DND-41 (cell line): Measurements from ENCODE around the gene GOLGA6L4.
"Not testable (repeated sequence)": the region's sequence is repeated elsewhere in the genome, so short reads cannot be mapped to it uniquely, and the experiment has no call there.

Experiments used
- ATAC-seq: fragments of 200-7000 bp; cut with Tn5 transposase; 3 replicates; pipeline ENCODE4 v1.9.1; 2021; ENCODE audit warnings: low read depth; ENCODE audit not compliant: insufficient read depth
- DNase-seq: peaks from one replicate; pipeline ENCODE4 v3.0.0-alpha.2; 2020
- H2AFZ ChIP-seq: 2 replicates; pipeline ENCODE4 v1.6.0; 2012; ENCODE audit warnings: low read depth, low read length
- H3K27ac ChIP-seq: 2 replicates; pipeline ENCODE4 v1.5.1; 2012; ENCODE audit warnings: low read length, inconsistent platforms
- H3K27me3 ChIP-seq: fragments of 200-600 bp; sonication (generic); 2 replicates; pipeline ENCODE4 v1.6.0; 2012; ENCODE audit warnings: low read length, mild to moderate bottlenecking, inconsistent platforms; ENCODE audit not compliant: insufficient read depth, poor library complexity
- H3K36me3 ChIP-seq: 2 replicates; pipeline ENCODE4 v1.5.1; 2012; ENCODE audit warnings: low read length, inconsistent platforms; ENCODE audit not compliant: insufficient read depth
- H3K4me1 ChIP-seq: 2 replicates; pipeline ENCODE4 v1.5.1; 2012; ENCODE audit warnings: mild to moderate bottlenecking, low read length; ENCODE audit not compliant: insufficient read depth
- H3K4me2 ChIP-seq: 2 replicates; pipeline ENCODE4 v1.6.0; 2012; ENCODE audit warnings: mild to moderate bottlenecking, moderate library complexity, low read length, inconsistent platforms; ENCODE audit not compliant: insufficient read depth
- H3K4me3 ChIP-seq, 2 experiments: fragments of 200-600 bp in 1 of 2; shearing (Covaris generic) in 1 of 2; 2 replicates each; pipeline ENCODE4 v1.5.1; 2012 to 2016; ENCODE audit warnings: inconsistent platforms in 2 of 2, low read length in 2 of 2, mild to moderate bottlenecking in 2 of 2, low read depth in 1 of 2, moderate library complexity in 1 of 2
- H3K79me2 ChIP-seq: 2 replicates; pipeline ENCODE4 v1.6.0; 2012; ENCODE audit warnings: low read length, inconsistent platforms; ENCODE audit not compliant: insufficient read depth
- H3K9ac ChIP-seq: 2 replicates; pipeline ENCODE4 v1.6.0; 2012; ENCODE audit warnings: low read depth, mild to moderate bottlenecking, inconsistent platforms, low read length, moderate library complexity
- H3K9me3 ChIP-seq: 2 replicates; pipeline ENCODE4 v1.5.1; 2012; ENCODE audit warnings: low read length, moderate library complexity, mild to moderate bottlenecking, inconsistent platforms; ENCODE audit not compliant: insufficient read depth, severe bottlenecking
- H4K20me1 ChIP-seq: 2 replicates; pipeline ENCODE4 v1.6.0; 2012; ENCODE audit warnings: low read length; ENCODE audit not compliant: insufficient read depth

GOLGA6L4 gene, protein sequence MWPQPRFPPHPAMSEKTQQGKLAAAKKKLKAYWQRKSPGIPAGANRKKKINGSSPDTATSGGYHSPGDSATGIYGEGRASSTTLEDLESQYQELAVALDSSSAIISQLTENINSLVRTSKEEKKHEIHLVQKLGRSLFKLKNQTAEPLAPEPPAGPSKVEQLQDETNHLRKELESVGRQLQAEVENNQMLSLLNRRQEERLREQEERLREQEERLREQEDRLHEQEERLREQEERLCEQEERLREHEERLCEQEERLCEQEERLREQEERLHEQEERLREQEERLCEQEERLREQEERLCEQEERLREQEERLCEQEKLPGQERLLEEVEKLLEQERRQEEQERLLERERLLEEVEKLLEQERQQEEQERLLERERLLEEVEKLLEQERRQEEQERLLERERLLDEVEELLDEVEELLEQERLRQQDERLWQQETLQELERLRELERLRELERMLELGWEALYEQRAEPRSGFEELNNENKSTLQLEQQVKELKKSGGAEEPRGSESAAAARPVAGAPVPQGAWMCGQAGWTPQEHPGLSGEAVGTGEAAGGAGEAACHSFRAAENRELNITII

DNA sequence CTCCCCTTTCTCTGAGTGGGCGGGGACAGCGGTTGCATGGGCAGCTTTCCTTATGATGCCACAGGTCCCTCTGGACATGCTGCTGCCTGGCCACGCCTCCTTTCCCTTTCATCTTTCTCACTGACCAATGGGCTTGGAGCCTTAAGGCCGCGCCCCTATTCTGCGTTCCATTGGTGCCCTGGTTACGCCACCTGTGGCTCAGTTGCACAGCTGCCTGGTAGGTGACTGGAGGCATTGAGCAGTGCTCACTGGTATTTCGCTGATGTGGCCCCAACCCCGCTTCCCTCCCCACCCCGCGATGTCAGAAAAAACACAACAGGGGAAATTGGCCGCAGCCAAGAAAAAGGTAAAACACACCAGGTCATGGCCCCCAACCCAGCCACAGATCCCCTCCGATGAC, at the start of gene GOLGA6L4:
Gene GOLGA6L4, plus strand, starts transcription at position 201 of the 400 bp plus-strand sequence. Its CDS starts 62 bp downstream, at position 263.
- not testable (repeated sequence) for H3K4me1 ChIP-seq, H3K27me3 ChIP-seq, H3K27ac ChIP-seq, DNase-seq, ATAC-seq, H3K9me3 ChIP-seq, H3K9ac ChIP-seq, H2AFZ ChIP-seq, H3K4me3 ChIP-seq, H3K79me2 ChIP-seq, H3K4me2 ChIP-seq, H3K36me3 ChIP-seq, H4K20me1 ChIP-seq

DNA sequence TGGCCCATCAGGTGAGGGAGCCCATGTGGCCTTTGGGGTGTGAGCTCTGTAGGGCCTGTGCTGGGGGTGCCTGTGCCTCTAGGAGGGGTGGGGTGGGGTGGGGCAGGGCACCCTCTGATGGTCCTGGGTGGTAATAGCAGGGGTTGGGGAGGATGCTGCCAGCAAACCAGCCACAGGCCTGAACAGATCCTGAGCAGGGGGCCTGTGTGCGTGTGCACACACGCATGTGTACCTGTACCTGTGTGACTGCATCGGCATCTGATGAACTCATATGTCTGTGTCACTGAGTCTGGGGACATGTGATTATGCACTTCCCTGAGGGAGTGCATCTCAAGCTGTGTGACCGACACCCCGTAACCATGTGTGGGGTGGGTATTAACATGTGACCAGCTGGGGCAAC, 42.6 kb upstream of the GOLGA6L4 start:
- not testable (repeated sequence) for DNase-seq, H3K27ac ChIP-seq, ATAC-seq, H3K27me3 ChIP-seq, H2AFZ ChIP-seq, H3K79me2 ChIP-seq, H3K4me1 ChIP-seq, H3K4me3 ChIP-seq, H3K36me3 ChIP-seq, H4K20me1 ChIP-seq, H3K9me3 ChIP-seq, H3K9ac ChIP-seq, H3K4me2 ChIP-seq

DNA sequence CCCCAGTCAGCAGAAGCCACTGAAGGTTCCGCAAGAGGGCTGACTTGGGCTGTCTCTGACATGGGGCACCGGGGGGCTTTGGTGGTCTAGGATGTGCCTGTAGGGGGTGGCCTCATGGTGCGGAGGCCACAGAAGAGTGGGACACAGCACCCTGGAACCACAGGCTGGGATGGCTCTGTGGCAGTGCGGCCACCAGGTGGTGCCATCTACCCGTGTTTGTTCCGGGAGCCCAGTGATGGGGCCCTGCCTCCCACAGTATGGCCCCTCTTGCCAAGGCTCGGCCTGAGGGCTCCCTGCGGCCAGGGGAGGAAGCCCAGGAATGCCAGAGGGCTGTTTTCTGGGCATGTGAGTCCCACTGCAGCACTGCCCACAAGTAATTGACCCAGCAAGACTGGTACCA, 40.0 kb upstream of the GOLGA6L4 start:
- not testable (repeated sequence) for H3K9ac ChIP-seq, H3K36me3 ChIP-seq, H3K27ac ChIP-seq, DNase-seq, H3K4me2 ChIP-seq, H4K20me1 ChIP-seq, H3K79me2 ChIP-seq, H3K27me3 ChIP-seq, H3K4me3 ChIP-seq, H3K4me1 ChIP-seq, H3K9me3 ChIP-seq, H2AFZ ChIP-seq
- peak; percentile 85 for ATAC-seq

DNA sequence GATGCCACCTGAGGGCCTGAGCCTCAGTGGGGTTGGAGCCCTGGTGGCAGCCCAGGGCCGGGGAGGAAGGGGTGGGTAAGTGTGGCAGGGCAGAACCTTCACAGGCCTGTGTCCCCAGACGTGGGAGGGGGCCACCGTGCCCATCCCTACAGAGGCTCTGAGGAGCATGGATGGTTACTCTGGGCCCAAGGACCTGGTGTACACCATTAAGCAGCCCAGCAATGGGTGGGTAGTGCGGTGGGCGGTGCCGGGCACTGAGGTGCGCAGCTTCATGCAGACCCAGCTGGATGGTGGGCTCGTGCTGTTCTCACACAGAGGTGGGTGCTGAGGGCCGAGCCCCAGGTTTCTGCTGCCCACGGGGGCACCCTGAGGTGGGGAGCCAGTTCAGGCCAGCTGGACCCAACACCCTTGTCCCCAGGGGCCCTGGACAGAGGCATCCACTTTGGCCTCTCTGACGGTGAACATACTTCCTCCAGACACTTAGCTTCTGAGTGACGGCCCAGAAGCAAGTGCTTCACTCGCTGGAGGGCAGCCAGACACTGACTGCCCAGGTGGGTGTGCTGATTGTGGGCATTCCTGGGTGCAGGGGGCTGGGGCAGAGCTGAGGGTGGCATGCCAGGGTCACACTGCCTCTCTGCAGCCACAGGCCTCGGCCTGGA, 38.9 kb upstream of the GOLGA6L4 start:
- DNase-seq, H3K4me2 ChIP-seq, H3K4me1 ChIP-seq, ATAC-seq, H4K20me1 ChIP-seq, H3K9me3 ChIP-seq, H3K27me3 ChIP-seq, H2AFZ ChIP-seq, H3K79me2 ChIP-seq, H3K9ac ChIP-seq, H3K27ac ChIP-seq, H3K36me3 ChIP-seq, H3K4me3 ChIP-seq: not testable (repeated sequence)

DNA sequence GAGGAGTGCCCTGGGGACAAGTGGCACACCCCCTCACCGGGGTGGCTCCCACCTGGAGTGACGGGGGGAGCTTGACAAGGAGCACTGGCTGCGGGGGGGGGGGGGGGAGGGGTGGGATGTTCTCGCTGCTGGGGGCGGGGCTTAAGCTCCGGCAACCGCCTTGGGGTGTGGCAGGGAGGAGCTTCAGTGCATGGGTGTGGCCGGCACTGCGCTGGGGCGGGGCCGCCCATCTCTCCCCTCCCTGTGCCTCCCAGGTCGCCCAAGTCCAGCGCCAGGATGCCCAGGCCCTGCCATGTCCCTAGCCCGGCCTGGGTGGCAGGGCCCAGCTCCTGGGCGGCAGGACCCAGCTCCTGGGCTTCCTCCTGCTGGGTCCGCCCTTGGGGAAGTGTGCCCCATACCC, 35.7 kb upstream of the GOLGA6L4 start:
- not testable (repeated sequence) for H3K36me3 ChIP-seq, H3K27me3 ChIP-seq, ATAC-seq, H3K4me1 ChIP-seq, H3K4me2 ChIP-seq, DNase-seq, H2AFZ ChIP-seq, H3K9ac ChIP-seq, H3K9me3 ChIP-seq, H3K79me2 ChIP-seq, H4K20me1 ChIP-seq, H3K4me3 ChIP-seq, H3K27ac ChIP-seq

DNA sequence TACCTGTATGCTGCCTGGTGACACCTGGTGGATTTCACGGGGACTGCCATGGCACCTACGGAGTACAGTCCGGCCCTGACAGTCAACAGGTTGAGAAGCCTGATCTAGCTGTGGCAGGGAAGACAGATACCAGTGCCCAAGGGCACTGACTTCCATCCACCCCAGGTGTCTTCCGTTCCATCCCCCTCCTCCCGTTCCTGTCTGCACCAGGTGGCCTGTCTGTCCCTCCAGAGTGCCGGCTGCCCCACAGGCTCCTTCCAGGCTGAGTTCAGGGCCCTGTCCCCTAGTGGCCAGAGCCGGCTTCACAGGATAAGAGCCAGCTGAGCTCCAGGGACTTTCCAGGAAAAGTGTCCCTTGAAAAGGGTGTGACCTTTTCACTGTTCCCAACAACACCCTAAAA, 10.9 kb downstream of the GOLGA6L4 start:
- H3K36me3 ChIP-seq, H3K27ac ChIP-seq, H3K9ac ChIP-seq, H3K4me3 ChIP-seq, H3K27me3 ChIP-seq, ATAC-seq, H4K20me1 ChIP-seq, DNase-seq, H3K4me2 ChIP-seq, H2AFZ ChIP-seq, H3K4me1 ChIP-seq, H3K9me3 ChIP-seq, H3K79me2 ChIP-seq: not testable (repeated sequence)
